ENCODE measurements around the gene RXFP3.

The RXFP3 gene

GRCh38 chr5:33984178-33984577 is 48.0 kb downstream of the RXFP3 start:
- DNase-seq: no peak

DNA sequence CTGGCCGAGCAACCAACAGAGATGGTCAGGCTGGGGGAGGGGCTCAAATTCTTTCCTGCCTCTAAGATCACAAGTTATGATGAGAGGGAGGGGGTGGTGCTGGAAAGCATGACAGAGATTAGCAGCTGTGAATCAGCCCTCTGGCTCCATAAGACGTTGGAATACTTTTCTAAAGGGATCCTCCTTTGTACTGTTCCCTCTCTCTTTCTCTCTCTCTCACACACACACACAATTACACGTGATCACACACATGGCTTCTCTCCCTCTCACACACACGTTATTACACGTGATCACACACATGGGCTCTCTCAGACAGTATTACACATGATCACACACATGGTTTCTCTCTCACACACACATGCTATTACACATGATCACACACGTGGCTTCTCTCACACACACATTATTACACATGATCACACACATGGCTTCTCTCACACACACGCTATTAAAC is 48.5 kb downstream of the RXFP3 start, which contains the start of gene SLC45A2:
Gene SLC45A2 (minus strand): TSS at position 23 of the 454 bp plus-strand sequence. CDS start 110 bp downstream, outside the sequence.
- DNase-seq: no peak

DNA sequence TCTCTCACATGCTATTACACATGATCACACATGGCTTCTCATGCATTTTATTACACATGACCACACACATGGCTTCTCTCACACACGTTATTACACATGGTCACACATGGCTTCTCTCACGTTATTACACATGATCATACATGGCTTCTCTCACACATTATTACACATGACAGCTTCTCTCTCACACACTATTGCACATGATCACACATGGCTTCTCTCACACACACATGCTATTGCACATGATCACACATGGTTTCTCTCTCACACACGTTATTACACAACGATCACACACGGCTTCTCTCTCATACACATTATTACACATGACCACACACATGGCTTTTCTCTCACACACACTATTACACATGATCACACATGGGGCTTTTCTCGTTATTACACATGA is 49.3 kb downstream of the RXFP3 start:
- DNase-seq: no peak
